Muscle layer of duodenum (tissue), 2 donors: ENCODE results near the gene NTSR1.

ENCODE experiments used
- H3K27ac ChIP-seq: one replicate; pipeline ENCODE4 v1.7.0; 2013; ENCODE audit warnings: mild to moderate bottlenecking, low read length
- H3K27me3 ChIP-seq: one replicate; pipeline ENCODE4 v1.7.0; 2013; ENCODE audit warnings: low read depth, mild to moderate bottlenecking, control low read depth, low read length
- H3K36me3 ChIP-seq, 2 donors: one replicate each; pipeline ENCODE4 v1.7.0; 2013; ENCODE audit warnings: low read length in 2 of 2, control low read depth in 1 of 2, mild to moderate bottlenecking in 1 of 2; ENCODE audit not compliant: insufficient read depth in 2 of 2, control insufficient read depth in 1 of 2
- H3K4me1 ChIP-seq, 2 donors: one replicate each; pipeline ENCODE4 v1.7.0; 2013; ENCODE audit warnings: low read length in 2 of 2, mild to moderate bottlenecking in 2 of 2, control low read depth in 1 of 2, moderate library complexity in 1 of 2; ENCODE audit not compliant: insufficient read depth in 2 of 2, control insufficient read depth in 1 of 2
- H3K4me3 ChIP-seq, 2 donors: one replicate each; pipeline ENCODE4 v1.7.0; 2013; ENCODE audit warnings: low read length in 2 of 2, low read depth in 1 of 2, mild to moderate bottlenecking in 1 of 2
- H3K9me3 ChIP-seq, 2 donors: one replicate each; pipeline ENCODE4 v1.7.0; 2013; ENCODE audit warnings: low read length in 2 of 2, control low read depth in 1 of 2, mild to moderate bottlenecking in 1 of 2; ENCODE audit not compliant: control insufficient read depth in 1 of 2
- donor health status: healthy.

The NTSR1 gene

GRCh38 chr20:62778058-62778457 lies 69.4 kb downstream of the NTSR1 start:
- Histone ChIP-seq H3K4me1 (peaks cover 0 to 9% of the 10 kb centered on the region in 2 donors), H3K9me3 (no peaks in the 10 kb centered on the region), H3K27me3 (no peaks in the 10 kb centered on the region), H3K4me3 (no peak overlapping the region), H3K36me3 (no peaks in the 10 kb centered on the region), H3K27ac (no peak overlapping the region)

GRCh38 chr20:62778601-62779416 lies 70.2 kb downstream of the NTSR1 start:
- Histone ChIP-seq H3K36me3 (no peaks in the 10 kb centered on the region), H3K4me3 (no peak overlapping the region), H3K27ac (no peak overlapping the region), H3K9me3 (no peaks in the 10 kb centered on the region), H3K4me1 (peaks cover 0 to 10% of the 10 kb centered on the region in 2 donors), H3K27me3 (no peaks in the 10 kb centered on the region)

DNA sequence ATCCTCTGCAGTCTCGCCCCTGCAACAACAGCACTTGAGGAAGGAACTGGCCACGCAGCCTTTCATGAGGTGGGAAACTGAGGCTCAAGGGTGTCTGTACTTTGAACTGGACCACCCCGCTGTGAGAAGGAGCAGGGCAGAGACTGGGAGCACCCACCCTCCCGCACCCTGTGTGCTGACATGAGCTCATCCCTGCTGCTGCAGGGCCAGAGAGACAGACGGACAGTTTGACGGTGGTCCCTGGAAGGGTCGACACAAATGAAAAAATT lies 70.7 kb downstream of the NTSR1 start:
- Histone ChIP-seq H3K9me3 (no peaks in the 10 kb centered on the region), H3K4me1 (peaks cover 0 to 10% of the 10 kb centered on the region in 2 donors), H3K27ac (no peak overlapping the region), H3K4me3 (no peak overlapping the region), H3K27me3 (no peaks in the 10 kb centered on the region), H3K36me3 (no peaks in the 10 kb centered on the region)

- H3K36me3 ChIP-seq = no peaks in the 10 kb centered on the region
- H3K27me3 ChIP-seq = no peaks in the 10 kb centered on the region
- peaks cover 0 to 10% of the 10 kb centered on the region in 2 donors for H3K4me1 ChIP-seq
- no peaks in the 10 kb centered on the region for H3K9me3 ChIP-seq
- no peak overlapping the region for H3K4me3 ChIP-seq
- no peak overlapping the region for H3K27ac ChIP-seq
These were observed 71.6 kb downstream of the NTSR1 start for GRCh38 chr20:62780204-62780603.

- Histone ChIP-seq H3K27me3 (no peaks in the 10 kb centered on the region), H3K4me3 (no peak overlapping the region), H3K27ac (no peak overlapping the region), H3K9me3 (no peaks in the 10 kb centered on the region), H3K4me1 (peaks cover 0 to 12% of the 10 kb centered on the region in 2 donors), H3K36me3 (no peaks in the 10 kb centered on the region)
These were observed 72.1 kb downstream of the NTSR1 start for GRCh38 chr20:62780696-62781095.

DNA sequence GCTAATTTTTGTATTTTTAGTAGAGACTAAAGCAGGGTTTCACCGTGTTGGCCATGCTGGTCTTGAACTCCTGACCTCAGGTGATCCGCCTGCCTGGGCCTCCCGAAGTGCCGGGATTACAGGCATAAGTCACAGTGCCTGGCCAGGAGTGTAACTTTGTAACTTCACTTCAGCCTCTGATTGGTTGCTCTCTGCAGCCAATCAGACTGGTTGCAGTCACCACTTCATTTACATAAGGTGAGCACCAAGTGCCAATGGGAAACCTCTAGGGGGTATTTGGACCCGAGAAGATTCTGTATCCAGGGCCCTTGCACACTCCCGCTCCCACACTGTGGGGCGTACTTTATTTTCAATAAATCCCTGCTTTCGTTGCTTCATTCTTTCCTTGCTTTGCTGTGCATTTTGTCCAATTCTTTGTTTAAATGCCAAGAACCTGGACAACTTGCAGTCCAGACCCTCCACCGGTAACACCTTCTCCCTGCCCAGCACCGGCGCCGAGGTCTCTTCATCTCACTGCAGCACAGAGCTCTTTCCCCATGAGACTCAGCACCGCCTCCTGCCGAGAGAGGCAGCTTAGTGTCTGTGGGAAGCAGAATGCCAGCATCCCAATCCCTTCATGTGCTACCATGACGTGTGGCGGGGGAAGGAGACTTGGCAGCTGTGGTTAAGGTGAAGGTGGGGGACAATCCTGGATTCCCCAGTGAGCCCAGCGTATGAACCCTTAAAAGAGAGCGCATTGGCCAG lies 73.7 kb downstream of the NTSR1 start:
- Histone ChIP-seq H3K27me3 (no peaks in the 10 kb centered on the region), H3K27ac (no peak overlapping the region), H3K4me1 (peaks cover 0 to 18% of the 10 kb centered on the region in 2 donors), H3K36me3 (no peaks in the 10 kb centered on the region), H3K9me3 (no peaks in the 10 kb centered on the region), H3K4me3 (no peak overlapping the region)

DNA sequence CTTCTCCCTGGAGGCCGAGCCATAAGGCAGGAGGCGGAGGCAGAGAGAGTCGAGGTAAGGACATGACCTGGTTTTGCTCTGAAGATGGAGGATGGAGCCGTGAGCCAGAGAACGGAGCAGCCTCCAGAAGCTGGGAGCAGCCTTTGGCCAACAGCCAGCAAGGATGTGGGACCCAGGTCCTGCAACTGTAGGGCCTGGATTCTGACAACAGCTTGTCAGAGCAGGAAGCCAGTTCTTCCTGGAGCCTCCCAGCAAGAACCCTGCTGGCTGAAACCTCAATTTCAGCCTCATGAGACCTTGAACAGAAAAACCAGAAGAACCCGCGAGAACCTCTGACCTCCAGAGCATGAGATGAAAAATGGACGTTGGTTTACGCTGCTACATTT lies 74.2 kb downstream of the NTSR1 start:
- H3K27ac ChIP-seq = no peak overlapping the region

DNA sequence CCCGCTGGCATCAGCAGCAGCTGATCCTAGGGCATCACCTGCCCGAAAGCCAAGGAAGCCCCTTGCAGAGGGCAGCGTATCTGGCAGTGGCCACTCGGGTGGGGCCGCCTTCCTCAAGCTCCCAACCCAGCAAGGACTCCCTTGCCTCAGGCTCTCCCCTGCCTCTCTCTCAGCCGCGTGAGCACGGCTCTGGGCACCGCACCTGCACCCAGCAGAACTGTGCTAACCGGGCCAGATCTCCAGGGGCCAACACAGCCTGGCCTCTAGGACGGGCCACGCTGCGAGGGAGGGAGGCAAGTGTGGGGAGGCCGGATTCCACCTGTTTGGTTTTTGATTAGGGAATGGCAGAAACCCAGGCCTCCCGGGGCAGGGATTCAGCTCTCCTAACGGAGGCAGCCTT lies 75.9 kb downstream of the NTSR1 start:
- no peaks in the 10 kb centered on the region for H3K36me3 ChIP-seq
- H3K27me3 ChIP-seq = no peaks in the 10 kb centered on the region

More for the DNA sequence above, 74.2 kb downstream of the NTSR1 start:
- Histone ChIP-seq H3K27me3 (no peaks in the 10 kb centered on the region), H3K36me3 (no peaks in the 10 kb centered on the region), H3K9me3 (no peaks in the 10 kb centered on the region), H3K4me3 (no peak overlapping the region), H3K4me1 (peaks cover 0 to 18% of the 10 kb centered on the region in 2 donors)

DNA sequence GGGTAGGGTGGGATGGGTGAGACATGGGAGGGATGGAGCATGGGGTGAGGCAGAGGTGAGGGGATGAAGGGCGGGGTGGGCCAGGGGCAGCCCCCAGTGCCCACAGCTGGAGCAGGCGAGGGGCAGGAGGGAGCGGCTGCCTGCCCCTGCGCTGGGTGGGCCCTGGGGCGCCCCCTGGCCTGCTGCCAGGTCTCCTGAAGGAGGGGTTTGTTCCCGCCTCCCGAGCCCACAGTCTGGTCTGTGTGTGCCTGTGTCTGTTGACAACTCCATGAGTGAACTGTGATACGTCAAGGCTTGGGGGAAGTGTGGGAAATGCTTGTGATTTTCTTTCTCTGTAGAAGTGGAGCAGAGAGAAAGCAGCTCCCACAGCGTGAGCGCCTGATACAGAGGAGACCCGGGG lies 76.8 kb downstream of the NTSR1 start:
- no peaks in the 10 kb centered on the region for H3K36me3 ChIP-seq
- H3K4me1 ChIP-seq = peaks cover 0 to 18% of the 10 kb centered on the region in 2 donors
- no peak overlapping the region for H3K27ac ChIP-seq
- H3K27me3 ChIP-seq = no peaks in the 10 kb centered on the region
- H3K4me3 ChIP-seq = no peak overlapping the region
- no peaks in the 10 kb centered on the region for H3K9me3 ChIP-seq

More for the DNA sequence above, 75.9 kb downstream of the NTSR1 start:
- H3K9me3 ChIP-seq = no peaks in the 10 kb centered on the region
- peaks cover 0 to 18% of the 10 kb centered on the region in 2 donors for H3K4me1 ChIP-seq
- H3K27ac ChIP-seq = no peak overlapping the region
- no peak overlapping the region for H3K4me3 ChIP-seq

DNA sequence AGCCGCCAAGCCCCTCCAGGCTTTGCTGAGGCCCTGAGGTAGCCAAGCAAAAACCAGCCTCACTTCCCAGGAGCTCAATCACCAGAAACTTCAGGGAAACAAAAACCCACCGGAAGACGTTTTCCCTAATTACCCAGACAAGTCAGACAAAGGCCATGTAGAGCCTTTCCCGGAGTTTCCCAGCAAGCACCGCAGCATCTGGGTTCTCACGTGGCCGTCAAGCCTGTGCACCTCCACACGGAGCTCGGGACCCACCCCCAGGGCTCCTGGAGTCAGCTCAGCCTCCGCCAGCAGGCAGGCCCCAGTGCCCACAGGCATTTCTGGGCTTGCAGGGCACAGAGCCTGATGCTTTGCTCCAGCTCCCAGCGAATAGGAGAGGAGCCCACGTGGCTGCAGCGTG lies 77.5 kb downstream of the NTSR1 start:
- Histone ChIP-seq H3K4me3 (no peak overlapping the region), H3K27ac (no peak overlapping the region), H3K9me3 (no peaks in the 10 kb centered on the region), H3K4me1 (peaks cover 0 to 18% of the 10 kb centered on the region in 2 donors), H3K27me3 (no peaks in the 10 kb centered on the region), H3K36me3 (no peaks in the 10 kb centered on the region)

GRCh38 chr20:62787321-62787720 lies 78.7 kb downstream of the NTSR1 start:
- no peak overlapping the region for H3K4me3 ChIP-seq
- no peaks in the 10 kb centered on the region for H3K36me3 ChIP-seq
- no peaks in the 10 kb centered on the region for H3K27me3 ChIP-seq
- no peaks in the 10 kb centered on the region for H3K9me3 ChIP-seq
- H3K4me1 ChIP-seq = peaks cover 0 to 24% of the 10 kb centered on the region in 2 donors
- H3K27ac ChIP-seq = no peak overlapping the region
